GM19023 (cell line): Measurements from ENCODE around the gene NUTM1.
"Not testable (repeated sequence)": the region's sequence is repeated elsewhere in the genome, so short reads cannot be mapped to it uniquely, and the experiment has no call there.

ENCODE experiments used
- ATAC-seq: cut with Tn5 transposase; IDR thresholded peaks from one replicate; pipeline ENCODE4 v1.9.1; 2021; ENCODE audit warnings: mild to moderate bottlenecking, moderate library complexity; ENCODE audit not compliant: unreplicated experiment

NUTM1 gene

GRCh38 chr15:34364041-34364440, 20.9 kb downstream of the NUTM1 start:
- no peak for ATAC-seq

DNA sequence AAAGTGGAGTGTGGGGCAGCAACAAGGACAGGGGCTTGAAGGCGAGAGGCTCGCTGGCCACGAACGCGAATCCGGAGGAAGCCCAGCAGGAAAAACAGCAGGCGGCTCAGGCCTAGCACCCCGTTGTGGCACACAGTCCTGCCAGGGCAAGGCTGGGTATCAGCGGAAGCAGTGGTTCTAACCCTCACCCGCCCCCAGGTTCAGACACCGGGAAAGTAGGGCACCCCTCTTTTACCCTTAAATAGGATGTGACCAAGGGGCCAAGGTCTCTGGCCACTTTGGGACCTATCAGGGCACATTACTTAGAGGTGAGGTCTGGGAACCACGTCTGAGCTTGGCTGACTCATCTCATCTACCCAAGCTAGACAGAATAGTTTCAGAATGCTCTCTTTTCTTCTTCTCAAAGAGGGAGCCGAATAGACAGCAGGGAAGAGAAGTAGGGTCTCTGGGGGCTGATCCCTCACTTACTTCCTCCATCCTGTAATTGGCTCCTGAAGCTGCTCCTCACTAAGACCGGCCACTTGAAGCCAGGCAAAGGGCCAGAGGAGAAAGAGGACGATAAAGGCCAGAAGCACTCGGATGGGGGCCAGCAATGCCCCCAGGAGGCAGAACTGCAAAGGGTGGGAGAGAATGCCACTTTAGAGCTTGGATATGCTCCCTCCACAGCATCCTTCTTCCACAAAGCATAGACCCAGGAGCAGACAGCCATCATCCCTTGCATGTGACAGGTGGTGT, 22.1 kb downstream of the NUTM1 start:
- ATAC-seq, result no peak

DNA sequence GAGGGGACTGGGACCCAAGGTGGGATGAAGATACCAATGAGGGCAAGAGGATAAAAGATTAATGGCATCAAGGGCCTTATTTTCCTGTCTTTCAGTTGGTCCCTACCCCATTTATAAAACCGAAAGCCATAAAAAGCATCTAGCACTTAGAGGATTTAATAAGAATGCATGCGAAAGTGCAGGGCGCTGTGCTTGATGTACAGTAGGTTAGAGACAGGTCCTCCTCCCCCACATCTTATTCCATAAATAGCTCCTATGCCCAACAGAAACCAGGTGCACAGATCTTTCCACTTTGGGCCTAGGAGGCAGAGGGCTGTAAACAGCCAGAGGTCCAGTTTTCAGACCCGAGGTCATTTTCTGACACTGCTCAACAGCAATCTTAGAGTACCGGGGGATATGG, 22.7 kb downstream of the NUTM1 start:
- no peak for ATAC-seq

GRCh38 chr15:34366271-34367065, 23.4 kb downstream of the NUTM1 start:
- peak; percentile 21 for ATAC-seq

- peak; percentile 84 for ATAC-seq
Measured at GRCh38 chr15:34367101-34368081, 24.3 kb downstream of the NUTM1 start, which contains the start of gene LPCAT4. LPCAT4 (minus strand) TSS chr15:34367196; CDS start chr15:34367100, 96 bp downstream.

- no peak for ATAC-seq
Measured at GRCh38 chr15:34370129-34370528, 27.0 kb downstream of the NUTM1 start.

DNA sequence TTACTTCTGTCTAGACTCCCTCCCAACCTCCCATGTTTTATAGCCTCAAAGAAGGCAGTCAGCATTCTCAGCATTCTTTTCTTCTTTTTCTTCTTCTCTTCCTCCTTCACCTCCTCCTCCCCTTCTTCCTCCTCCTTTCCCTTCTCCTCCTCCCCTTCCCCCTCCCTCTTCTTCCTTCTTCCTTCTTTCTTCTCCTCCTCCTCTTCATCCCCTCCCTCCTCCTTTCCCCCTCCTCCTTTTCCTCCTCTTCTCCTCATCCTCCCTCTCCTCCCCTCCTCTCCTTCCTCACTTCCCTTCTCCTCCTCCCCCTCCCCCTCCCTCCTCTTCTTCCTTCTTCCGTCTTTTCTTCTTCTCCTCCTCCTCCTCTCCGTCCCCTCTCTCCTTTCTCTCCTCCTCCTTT, 27.5 kb downstream of the NUTM1 start:
- ATAC-seq, result no peak

- no peak for ATAC-seq
Measured at GRCh38 chr15:34373951-34374350, 30.8 kb downstream of the NUTM1 start.

GRCh38 chr15:34374816-34375215, 31.7 kb downstream of the NUTM1 start:
- no peak for ATAC-seq

DNA sequence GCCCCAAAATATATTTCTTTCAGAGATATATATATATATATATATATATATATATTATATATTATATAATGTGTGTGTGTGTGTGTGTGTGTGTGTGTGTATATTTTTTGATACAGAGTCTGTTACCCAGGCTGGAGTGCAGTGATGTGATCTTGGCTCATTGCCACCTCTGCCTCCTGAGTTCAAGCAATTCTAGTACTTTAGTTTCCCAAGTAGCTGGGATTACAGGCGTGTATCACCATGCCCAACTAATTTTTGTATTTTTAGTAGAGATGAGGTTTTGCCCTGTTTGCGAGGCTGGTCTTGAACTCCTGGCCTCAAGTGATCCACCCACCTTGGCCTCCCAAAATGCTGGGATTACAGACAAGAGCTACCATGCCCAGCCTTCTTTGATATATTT, 32.4 kb downstream of the NUTM1 start:
- not testable (repeated sequence) for ATAC-seq

GRCh38 chr15:34376856-34377255, 33.7 kb downstream of the NUTM1 start:
- ATAC-seq, result no peak

DNA sequence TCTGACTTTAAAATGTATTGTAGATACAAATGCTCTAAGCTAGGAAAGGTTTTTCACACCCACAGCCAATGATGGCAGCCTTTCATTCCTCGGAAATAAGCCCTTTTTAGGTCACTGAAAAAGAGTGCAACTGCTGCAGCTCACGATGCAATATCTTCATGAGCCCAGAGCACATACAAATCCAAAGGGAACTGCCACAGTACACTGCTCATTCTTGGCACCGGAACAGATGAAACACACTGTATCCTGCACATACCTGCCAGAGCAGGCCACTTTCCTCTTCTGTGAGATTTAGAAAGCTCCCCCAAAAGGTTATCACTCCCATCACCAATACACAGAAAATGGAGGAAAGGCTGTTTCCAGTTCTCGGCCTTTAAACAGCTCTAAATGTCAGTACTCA, 37.4 kb downstream of the NUTM1 start:
- ATAC-seq, result not testable (repeated sequence)

DNA sequence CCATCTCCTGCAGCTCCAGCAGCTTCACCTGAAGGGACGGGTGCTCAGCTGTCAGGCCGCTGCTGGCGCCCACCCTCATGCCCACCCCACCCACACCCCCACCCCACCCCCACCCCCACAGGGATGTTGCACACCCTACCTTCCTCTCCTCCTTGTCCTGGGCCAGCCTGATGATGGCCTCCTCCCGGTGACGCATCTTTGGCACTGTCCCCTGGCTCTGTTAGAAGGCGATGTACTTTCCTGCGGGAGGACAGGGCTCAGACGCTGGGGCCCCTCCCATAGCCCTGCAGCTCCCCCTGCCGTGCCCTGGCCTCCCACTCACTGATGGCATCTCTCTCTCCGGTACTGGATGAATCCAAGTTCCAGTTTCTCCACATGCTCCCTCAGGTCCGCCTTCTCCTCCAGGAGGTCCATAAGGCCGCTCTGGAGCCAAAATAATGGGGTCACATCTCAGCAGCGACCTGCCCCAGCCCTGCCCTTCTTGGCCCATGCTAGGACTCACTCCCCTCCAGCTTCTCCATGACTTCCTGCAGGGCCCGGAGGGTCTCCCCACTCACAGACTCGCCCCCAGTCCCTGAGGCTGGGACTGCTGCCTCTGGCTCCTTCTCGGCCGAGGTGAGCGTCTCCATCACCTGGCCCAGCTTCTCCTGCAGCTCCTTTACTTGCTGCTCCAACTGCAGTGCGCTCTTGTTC, 38.9 kb downstream of the NUTM1 start:
- not testable (repeated sequence) for ATAC-seq

GRCh38 chr15:34389594-34390086, 46.5 kb downstream of the NUTM1 start:
- ATAC-seq, result not testable (repeated sequence)

DNA sequence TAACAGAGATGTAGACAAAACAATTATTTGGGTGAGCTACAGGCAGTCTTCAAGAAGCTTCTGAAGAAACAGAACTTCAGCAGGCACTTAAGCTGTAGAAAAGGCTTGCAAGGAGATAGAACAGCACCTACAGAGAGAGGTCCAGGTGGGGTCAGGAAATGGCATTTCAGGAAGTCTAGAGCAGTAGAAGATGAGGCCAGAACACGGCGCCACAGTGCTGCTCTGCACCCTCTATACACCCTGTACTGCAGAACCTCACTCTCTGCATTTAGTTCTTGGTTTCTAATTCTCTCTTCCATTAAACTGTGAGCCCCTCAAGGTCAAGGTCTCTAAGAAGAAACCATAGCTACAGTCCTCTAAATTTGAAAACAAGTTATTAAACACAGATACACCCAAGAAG, 49.9 kb downstream of the NUTM1 start:
- not testable (repeated sequence) for ATAC-seq

DNA sequence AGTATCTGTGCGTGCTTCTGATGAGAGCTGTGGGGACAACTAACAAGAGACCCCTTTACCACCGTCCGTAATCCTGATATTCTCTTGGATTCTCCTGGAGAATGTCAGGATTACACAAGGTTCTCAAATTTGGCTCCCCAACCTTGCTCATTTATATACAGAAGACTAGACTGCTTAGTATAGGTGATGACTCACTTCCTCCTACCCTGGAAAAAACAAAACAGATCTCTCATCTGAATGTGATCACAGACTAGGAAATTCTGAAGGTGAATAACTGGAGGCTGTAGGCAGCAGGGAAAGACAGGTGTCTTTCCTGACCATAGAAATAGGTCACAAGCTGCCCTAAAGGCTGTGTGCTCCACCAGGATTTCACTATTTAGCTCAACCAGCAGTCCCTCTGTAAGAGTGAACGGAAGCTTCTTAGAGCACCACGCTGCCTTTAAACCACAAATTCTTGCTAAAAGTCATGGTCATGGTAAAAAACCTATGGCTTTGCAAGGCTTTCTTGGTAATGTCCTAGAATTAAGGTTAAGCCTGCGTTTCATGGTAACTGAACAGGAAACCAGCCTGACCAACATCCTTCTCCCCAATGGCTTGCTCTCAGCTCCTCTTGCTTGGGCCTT, 54.6 kb downstream of the NUTM1 start:
- ATAC-seq, result peak; percentile 54

DNA sequence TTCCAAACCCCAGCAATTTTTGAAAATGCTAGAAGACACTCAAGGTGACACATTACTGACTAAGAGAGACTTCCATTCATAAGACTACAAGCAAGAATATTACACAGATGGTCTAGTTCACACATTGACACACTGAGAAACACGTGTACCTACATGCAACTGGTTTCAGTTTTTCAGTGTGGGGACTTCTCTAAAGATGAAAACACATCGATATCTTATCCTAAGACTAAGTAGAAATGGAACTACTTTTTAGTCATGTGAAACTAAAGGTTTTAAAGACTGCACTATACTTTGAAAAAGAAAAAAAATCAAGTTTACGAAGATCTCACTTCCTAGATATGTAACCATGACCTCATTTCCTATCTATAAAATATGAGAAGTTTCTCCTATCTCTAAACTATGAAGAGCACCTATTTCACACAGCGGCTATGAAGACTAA, 60.1 kb downstream of the NUTM1 start:
- peak; percentile 59 for ATAC-seq

- ATAC-seq, result not testable (repeated sequence)
Measured at GRCh38 chr15:34403899-34404298, 60.8 kb downstream of the NUTM1 start.
